GM12891 (cell line): ENCODE data around the gene MMEL1.

Experiments used
- POLR2A ChIP-seq: IDR thresholded peaks from 2 replicates; pipeline ENCODE4 v1.6.1; 2011; ENCODE audit warnings: low read depth, low read length, control low read depth
- POLR2AphosphoS5 ChIP-seq: IDR thresholded peaks from 2 replicates; pipeline ENCODE4 v1.6.1; 2011; ENCODE audit warnings: low read depth, low read length, control low read depth
- TAF1 ChIP-seq: IDR thresholded peaks from 2 replicates; pipeline ENCODE4 v1.6.1; 2011; ENCODE audit warnings: low read depth, low read length, control low read depth

DNA sequence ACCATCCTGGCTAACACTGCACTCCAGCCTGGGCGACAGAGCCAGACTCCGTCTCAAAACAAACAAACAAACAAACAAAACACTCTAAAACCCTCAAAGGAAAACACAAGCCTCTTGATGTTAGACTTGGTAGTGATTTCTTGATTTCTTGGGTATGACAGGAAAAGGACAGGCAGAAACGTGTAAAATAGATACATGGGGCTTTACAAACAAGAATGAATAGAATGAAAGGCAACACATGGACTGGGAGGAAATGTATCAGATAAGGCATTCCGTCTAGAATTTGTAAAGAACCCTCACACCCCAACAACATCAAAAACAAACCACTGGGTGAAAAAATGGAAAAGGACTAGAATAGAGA is 54.1 kb downstream of the MMEL1 start:
- no peak for TF ChIP-seq POLR2AphosphoS5
- TF ChIP-seq TAF1: no peak
- no peak for TF ChIP-seq POLR2A
